DOHH2 (cell line): ENCODE results near the gene HNRNPA0.

Experiments used
- EZH2phosphoT487 ChIP-seq: fragments of 200-600 bp; sonication (generic); IDR thresholded peaks from 2 replicates; pipeline ENCODE4 v1.6.1; 2017; ENCODE audit warnings: borderline replicate concordance, mild to moderate bottlenecking, antibody characterized with exemption, low read length, moderate library complexity, mixed read lengths
- TF ChIP-seq, protein P1 (sequence below): fragments of 200-600 bp; sonication (generic); IDR thresholded peaks from one replicate; pipeline ENCODE4 v1.5.1; 2014; ENCODE audit warnings: antibody characterized with exemption, mild to moderate bottlenecking, low read depth, low read length; ENCODE audit not compliant: poor library complexity, severe bottlenecking

DNA sequence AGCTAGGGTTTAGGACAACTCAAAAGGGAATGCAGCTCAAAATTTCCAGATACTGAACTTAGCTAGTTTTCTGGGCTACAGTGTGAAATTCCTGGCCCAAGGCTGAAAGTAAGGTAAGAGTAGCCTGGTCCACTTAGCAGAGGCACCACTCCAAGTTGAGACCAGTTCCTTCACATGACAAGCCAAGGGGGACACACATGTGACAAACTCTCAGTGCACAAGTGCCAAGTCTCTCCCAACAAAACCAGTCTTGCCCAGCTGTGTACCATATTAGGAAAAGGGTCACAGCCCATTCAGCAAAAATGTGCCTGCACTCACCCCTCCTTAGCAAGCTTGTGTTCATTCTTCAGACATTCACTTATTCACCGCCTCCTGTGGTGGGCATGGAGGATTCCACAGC lies 46.1 kb downstream of the HNRNPA0 start:
- TF ChIP-seq, protein P1, sequence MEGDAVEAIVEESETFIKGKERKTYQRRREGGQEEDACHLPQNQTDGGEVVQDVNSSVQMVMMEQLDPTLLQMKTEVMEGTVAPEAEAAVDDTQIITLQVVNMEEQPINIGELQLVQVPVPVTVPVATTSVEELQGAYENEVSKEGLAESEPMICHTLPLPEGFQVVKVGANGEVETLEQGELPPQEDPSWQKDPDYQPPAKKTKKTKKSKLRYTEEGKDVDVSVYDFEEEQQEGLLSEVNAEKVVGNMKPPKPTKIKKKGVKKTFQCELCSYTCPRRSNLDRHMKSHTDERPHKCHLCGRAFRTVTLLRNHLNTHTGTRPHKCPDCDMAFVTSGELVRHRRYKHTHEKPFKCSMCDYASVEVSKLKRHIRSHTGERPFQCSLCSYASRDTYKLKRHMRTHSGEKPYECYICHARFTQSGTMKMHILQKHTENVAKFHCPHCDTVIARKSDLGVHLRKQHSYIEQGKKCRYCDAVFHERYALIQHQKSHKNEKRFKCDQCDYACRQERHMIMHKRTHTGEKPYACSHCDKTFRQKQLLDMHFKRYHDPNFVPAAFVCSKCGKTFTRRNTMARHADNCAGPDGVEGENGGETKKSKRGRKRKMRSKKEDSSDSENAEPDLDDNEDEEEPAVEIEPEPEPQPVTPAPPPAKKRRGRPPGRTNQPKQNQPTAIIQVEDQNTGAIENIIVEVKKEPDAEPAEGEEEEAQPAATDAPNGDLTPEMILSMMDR: no peak
- TF ChIP-seq EZH2phosphoT487: no peak
